Islet precursor cell (in vitro differentiated cells): ENCODE measurements around the gene DCAF10.
A peak's percentile ranks its signal among the peaks of the same experiment; 100 is the strongest.
"Not testable (repeated sequence)": the region's sequence is repeated elsewhere in the genome, so short reads cannot be mapped to it uniquely, and the experiment has no call there.

Experiments used
- DNase-seq: peaks from one replicate; pipeline ENCODE4 v3.0.0-alpha.2; 2018

The DCAF10 gene

DNA sequence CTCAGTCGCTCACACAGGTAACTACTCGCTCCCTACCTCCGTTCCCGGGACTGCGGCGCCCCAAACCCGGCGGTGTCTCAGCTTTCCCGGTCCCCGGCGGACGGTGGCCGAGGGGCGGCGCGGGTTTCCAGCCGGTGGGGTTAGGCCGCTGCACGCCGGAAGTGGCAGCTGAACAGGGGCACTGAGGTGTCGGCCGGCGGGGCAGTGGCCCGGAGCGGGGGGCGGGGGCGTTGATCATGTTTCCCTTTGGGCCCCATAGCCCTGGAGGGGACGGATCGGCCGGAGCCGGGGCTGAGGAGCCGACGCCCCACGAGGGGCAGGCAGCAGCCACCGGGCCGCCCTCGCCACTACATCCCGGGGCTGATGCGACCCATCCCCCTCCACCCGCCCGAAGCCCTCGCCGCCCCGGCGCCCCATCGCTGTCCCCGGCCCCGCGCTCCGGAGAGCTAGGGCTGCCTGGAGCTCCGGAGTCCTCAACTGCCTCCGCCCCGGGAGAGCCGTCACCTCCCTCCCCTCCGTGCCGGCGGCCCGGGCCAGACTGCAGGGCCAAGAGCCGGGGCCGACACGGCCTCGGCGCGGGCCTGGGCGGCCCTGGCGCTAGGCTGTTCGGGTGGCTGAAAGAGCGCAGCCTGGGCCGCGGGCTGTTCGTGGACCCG is at the start of gene DCAF10:
Gene DCAF10 (plus strand): TSS at position 167 of the 656 bp plus-strand sequence. CDS start 70 bp downstream, at position 237.
- DNase-seq: peak; percentile 91

- DNase-seq: no peak
Measured at GRCh38 chr9:37751186-37751585, 49.4 kb upstream of the DCAF10 start.

DNA sequence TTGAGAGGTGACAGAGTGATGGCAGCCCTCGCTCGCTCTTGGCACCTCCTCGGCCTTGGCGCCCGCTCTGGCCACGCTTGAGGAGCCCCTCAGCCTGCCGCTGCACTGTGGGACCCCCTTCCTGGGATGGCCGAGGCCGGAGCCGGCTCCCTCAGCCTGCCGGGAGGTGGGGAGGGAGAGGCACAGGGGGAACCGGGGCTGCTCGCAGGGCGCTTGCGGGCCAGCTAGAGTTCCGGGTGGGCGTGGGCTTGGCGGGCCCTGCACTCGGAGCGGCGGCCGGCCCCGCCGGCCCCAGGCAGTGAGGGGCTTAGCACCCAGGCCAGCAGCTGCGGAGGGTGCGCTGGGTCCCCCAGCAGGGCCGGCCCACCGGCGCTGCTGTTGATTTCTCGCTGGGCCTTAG is 48.9 kb upstream of the DCAF10 start:
- not testable (repeated sequence) for DNase-seq

- not testable (repeated sequence) for DNase-seq
Measured at GRCh38 chr9:37752112-37752511, 48.5 kb upstream of the DCAF10 start.

- DNase-seq: no peak
Measured at GRCh38 chr9:37752642-37753488, 47.7 kb upstream of the DCAF10 start.

DNA sequence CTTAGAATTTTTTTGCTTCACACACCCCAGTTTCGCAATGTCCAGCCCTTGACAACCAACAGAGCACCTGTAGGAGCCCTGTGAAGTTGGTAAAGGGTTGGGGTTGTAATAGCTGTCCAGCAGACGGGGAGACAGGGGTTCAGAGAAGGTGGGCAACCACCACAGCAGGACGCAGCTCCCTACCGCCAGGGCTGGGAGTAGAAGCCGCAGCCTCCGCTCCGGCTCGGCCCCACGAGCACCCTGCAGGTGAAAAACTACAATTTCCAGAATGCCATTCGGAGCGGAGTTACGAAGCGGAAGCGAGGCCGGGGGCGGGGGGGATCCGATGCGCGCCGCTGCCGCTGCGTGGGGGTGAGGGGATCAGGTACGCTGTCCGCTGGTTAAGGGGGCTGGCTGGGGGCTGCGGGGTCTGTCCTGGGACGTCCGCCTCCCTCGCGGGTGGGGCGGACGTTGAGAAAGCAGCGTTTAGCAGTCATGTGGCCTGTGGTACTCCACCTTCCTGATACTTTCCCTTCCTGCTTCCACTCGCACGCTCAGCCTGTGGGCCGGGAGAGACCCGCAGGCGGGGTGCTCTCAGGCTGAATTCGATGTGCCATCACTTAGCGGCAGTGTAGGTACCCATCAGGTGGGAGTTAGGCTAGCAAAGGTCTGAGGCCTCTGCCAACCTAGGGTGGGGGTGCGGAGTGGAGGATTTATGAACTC is 47.0 kb upstream of the DCAF10 start, which contains the start of gene TRMT10B:
Gene TRMT10B (plus strand): TSS at position 317 of the 702 bp plus-strand sequence. CDS start 8,127 bp downstream, outside the sequence.
- DNase-seq: peak; percentile 87

DNA sequence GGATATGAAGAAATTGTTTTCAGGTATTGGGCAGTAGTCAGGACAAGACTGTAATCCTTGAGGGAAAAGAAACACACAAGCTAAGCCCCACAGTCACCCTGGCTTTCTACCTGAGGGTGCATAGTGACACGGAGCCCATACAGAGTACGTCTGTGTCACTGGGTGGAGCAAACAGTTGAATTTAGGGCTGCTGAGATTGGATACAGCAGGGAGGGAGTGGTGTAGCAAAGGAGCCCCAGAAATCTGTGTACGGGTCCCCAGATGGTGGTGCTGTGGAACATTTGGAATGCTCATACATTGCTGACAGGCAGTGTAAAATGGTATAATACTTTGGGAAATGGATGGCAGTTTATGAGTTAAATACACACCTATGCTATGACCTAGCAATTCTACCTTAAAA is 41.9 kb upstream of the DCAF10 start:
- no peak for DNase-seq

GRCh38 chr9:37760416-37761161 is 40.0 kb upstream of the DCAF10 start:
- no peak for DNase-seq

DNA sequence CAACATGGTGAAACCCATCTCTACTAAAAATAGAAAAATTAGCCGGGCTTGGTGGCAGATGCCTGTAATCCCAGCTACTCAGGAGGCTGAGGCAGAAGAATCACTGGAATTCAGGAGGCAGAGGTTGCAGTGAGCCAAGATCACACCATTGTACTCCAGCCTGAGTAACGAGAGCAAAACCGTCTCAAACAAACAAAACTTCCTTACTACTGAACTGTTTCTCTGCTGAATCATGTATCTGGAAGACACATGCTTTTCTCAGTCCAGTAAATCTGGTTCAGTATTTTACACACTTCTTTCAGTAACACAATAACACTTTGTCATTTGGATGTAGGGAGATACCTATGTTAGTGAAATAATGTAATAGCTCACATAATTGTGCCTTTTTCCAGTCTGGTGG is 39.1 kb upstream of the DCAF10 start:
- DNase-seq: no peak

DNA sequence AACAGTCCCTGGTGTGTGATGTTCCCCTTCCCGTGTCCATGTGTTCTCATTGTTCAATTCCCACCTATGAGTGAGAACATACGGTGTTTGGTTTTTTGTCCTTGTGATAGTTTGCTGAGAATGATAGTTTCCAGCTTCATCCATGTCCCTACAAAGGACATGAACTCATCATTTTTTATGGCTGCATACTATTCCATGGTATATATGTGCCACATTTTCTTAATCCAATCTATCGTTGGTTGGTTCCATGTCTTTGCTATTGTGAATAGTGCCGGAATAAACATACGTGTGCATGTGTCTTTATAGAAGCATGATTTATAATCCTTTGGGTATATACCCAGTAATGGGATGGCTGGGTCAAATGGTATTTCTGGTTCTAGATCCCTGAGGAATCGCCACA is 35.3 kb upstream of the DCAF10 start:
- DNase-seq: not testable (repeated sequence)

GRCh38 chr9:37769306-37769705 is 31.3 kb upstream of the DCAF10 start:
- DNase-seq: no peak

GRCh38 chr9:37769995-37770394 is 30.6 kb upstream of the DCAF10 start:
- no peak for DNase-seq

DNA sequence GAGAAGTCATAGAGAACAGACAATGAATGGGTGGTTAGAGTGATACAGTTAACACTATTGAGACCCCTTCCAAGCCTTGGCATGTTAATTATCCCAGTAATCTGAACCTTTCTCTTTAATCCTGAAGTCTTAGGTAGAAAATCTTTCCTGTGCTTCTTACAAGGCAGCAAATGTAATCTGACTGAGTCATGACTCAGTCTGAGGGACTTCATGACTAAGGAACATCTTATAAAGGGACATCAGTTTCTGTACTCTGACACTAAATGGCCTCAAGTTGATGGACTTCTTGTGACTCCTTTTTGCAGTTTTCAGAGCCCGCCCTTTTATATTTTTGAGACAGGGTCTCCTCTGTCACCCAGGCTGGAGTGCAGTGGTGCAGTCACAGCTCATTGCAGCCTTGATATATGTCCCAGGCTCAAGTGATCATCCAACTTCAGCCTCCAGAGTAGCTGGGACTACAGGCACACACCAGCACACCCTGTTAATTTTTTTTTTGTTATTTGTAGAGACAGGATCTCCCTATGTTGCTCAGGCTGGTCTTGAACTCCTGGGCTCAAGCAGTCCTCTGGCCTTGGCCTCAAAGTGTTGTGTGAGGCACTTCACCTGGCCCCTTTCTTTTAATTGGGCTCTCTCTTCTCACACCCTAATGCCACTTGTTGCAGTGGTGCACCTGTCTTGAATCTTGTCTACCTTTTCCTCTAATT is 25.2 kb upstream of the DCAF10 start:
- no peak for DNase-seq

GRCh38 chr9:37776328-37776727 is 24.3 kb upstream of the DCAF10 start:
- no peak for DNase-seq

- DNase-seq: no peak
Measured at GRCh38 chr9:37778534-37778933, 22.1 kb upstream of the DCAF10 start.

GRCh38 chr9:37784291-37784615 is 16.3 kb upstream of the DCAF10 start:
- no peak for DNase-seq

DNA sequence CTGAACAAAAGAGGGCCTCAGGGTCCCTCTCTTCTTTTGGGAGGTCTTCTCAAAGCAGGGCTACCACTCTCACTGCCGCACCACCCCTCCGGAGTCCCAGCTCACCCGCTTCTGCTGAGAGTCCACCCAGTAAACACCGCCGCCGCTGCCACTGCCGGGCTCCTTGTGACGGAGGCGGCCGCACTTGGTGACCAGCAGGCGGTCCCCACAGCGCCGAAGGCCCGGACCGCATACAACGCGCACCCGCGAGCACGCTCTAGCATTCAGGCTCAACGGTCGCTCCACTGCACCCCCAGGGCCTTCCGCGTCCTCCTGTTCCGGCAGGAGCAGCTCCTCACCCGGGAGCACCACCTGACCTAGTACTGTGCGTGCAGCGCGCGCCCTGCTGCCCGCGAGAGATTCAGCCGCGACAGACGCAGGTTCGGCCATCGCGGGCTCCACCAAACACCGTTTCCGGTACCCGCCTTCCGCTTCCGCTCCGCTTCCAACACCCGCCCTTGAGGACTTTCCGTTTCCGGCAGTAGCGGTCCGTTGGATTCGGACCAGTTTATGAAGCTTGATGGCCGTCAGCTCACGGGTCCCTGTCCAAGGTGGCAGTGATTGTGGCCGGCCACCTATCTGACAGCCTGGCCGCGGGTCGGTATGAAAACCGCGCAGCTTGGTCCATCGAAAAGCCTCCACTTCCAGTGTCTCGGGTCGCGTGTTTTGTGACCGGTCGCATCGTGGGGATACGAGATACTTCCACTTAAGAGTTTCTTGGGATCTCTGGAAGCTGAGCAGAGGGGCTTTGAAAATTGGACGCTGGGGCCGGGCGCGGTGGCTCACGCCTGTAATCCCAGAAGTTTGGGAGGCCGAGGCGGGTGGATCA is 15.7 kb upstream of the DCAF10 start, which contains the start of gene EXOSC3:
Gene EXOSC3 (minus strand): TSS at position 449 of the 868 bp plus-strand sequence. CDS start 20 bp downstream, at position 429.
- peak; percentile 96 for DNase-seq

GRCh38 chr9:37787059-37787458 is 13.5 kb upstream of the DCAF10 start:
- no peak for DNase-seq

DNA sequence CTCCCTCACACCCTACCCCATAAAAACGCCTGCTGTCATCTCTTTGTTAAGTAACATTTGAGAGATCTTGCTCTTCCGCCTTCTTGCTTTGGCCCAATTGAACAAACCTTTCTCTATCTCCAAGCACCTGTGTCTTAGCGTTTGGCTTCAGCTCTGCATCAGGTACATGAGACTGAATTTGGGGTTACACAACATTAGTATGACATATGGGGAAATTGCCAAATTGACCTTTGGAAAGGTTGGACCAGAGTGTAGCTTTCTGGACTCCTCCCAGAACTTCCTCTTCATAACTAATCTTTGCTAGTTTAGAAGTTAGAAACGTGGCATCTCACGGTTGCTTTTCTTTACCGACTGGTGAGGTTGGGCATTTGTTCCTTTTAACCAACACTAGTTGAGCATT is 12.3 kb upstream of the DCAF10 start:
- DNase-seq: no peak

- no peak for DNase-seq
Measured at GRCh38 chr9:37790096-37790495, 10.5 kb upstream of the DCAF10 start.

DNA sequence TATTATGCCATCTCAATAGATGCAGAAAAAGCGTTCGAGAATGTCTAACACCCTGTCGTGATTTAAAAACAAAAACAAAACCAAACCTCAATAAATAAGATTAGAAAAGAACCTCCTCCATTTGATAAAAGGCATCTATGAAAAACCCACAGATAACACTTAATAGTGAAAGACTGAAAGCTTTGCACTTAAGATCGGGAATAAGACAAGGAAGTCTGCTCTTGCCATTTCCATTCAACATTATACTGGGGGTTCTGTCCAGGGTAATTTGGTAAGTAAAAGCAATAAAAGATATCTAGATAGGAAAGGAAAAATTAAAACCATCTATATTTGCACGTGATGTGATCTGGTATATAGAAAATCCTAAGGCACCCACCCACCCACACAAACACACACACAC is 8.5 kb upstream of the DCAF10 start:
- no peak for DNase-seq
